Heart left ventricle (tissue), 13 donors: ENCODE measurements around the gene WDR93.

ENCODE experiments used
- CTCF ChIP-seq, 12 donors: fragments of 200-600 bp; sonication (generic) in 4 of 12; IDR thresholded peaks; one replicate each; pipeline versions ENCODE4 v1.5.0 to v1.8.0; 2018 to 2022; ENCODE audit warnings: antibody characterized with exemption in 12 of 12, mild to moderate bottlenecking in 5 of 12
- POLR2A ChIP-seq, 2 donors: fragments of 450-650 bp; IDR thresholded peaks; one replicate each; pipeline ENCODE4 v1.6.1; 2017; ENCODE audit warnings: antibody characterized with exemption in 2 of 2, mild to moderate bottlenecking in 2 of 2, moderate library complexity in 2 of 2
- donor health status: ischemic (EF 13 %, LVEDD 7.1; RV severe dilation, severe dysfunction).
- donor health status: DM: no; HTN: yes; CAD: no.
- donor health status: DM: no; HTN: no; CAD: no.
- donor health status: ischemic (EF 25% LVEDD 6.9; RV normal size, moderate dysfunction).
- donor health status: ischemic (EF 25% LVEDD 5.7; RV mildly dilated, moderate dysfunction).
- donor health status: ischemic (EF 35%, LVEDD 5.7; RV mildly dilated, moderate dysfunction).
- donor health status: nonischemic (EF 11% LVEDD 7.7; RV severe dilation, severe dysfunction).
- donor health status: DM: yes; HTN: yes; CAD: no.
- donor health status: PGD.
- donor health status: ischemic (EF 29% LVEDD 5.4; RV normal size, mild dysfunction).
- donor health status: nonischemic (EF 23%, LVEDD 6.1; RV moderate dilation, normal function).

DNA sequence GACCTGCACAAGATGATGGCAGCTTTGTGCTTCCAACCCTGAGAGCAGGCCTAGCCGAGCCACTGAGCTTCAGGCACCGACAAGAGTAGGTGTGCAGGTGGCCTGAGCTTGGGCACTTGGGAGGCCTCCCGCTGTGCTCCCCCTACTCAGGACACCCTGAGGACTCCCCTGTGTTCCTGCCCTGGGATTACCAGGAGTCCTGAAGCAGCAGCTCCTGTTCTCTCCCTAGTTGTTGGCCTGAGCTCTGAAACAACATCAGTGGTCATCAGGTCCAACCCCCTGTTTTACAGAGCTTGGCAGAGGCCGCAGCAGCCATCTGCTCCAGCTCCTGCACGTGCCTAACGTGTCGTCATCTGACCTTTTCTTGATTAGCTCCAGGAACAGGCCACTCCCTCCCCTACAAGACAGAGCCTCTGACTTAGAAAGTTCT lies 77.5 kb downstream of the WDR93 start:
- TF ChIP-seq CTCF (IDR thresholded peaks at IDR 0.05) (no peak), POLR2A (IDR thresholded peaks at IDR 0.05) (no peak)
